ENCODE measurements around the gene ADM.

The ADM gene

GRCh38 chr11:10291801-10292638, 12.9 kb upstream of the ADM start:
- DNase-seq, result no peak

GRCh38 chr11:10293423-10294289, 11.2 kb upstream of the ADM start, which contains the start of gene SBF2:
TSS of gene SBF2 (minus strand) at chr11:10294219. CDS start at chr11:10294069, 150 bp downstream.
- peak; percentile 29 to 48 for DNase-seq

DNA sequence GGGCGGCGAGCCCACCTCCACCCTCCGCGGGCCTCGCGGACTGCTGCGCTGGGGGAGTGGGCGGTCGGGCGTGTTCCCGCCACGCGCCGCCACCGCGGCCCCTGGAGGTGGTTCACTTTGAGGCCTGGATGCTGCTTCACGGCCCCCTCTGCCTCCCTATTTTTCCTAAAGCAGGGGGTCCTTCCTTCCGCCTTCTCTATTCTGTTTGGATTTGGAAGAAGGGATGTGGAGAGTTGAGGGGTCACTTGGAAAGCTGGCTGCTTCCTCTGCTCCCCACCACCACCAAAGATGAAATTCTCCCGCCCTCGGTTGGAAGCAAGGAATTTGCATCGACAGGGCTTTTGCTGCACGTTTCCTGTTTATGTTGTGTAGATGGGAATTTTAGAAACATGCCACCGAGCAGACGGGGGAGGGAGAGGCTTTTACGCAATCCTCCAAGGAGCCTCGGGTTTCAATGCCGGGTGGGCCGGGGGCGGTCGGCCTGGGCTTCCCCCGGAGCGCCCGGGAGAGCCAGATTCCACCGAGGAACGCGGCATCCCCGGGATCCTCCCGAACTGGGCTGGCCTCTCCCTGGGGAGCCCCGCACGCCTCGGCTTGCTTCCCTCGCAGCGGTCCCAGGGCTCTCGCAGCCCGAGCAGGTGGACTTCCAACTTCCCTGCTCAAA, 10.5 kb upstream of the ADM start:
- DNase-seq, result no peak

GRCh38 chr11:10295064-10295901, 9.6 kb upstream of the ADM start:
- peak; percentile 18 to 39 for DNase-seq

GRCh38 chr11:10298342-10298741, 6.5 kb upstream of the ADM start:
- DNase-seq, result peak; percentile 47 to 61

DNA sequence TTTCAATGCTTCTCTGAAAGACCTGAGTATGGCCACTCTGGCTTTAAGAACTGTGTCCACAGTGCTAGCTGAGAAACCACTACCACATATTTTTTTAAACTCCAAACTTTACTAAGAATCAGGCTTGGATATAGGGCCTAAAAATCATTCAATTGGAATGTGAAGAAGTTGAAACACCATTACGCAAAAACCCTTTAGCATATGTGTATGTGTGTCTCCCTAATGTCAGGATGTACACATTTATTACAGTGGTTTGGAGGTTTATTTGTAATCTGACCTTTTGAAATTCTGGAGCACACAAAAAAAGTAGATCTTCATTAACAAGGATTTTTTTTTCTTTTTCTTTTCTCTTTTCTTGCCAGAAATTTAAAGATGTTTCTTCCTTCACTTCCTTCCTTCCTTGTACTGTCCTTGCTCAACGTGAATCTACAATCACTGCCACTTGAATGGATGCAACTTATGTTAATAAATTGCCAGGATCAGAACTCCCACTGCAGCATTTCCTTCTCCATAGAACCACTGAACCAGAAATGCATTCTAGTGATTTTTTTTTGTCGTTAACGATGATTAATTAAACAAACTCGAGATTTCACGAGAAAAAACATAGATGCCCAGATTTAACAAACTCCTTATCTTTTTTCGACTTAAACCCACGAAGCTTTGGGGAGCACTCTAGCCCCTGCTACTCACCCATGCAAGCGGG, 3.1 kb upstream of the ADM start:
- DNase-seq, result peak; percentile 13 to 18

- no peak for DNase-seq
Measured at GRCh38 chr11:10302359-10302743, 2.5 kb upstream of the ADM start.

- DNase-seq, result peak; percentile 41 to 49
Measured at GRCh38 chr11:10302744-10303557, 1.9 kb upstream of the ADM start.

DNA sequence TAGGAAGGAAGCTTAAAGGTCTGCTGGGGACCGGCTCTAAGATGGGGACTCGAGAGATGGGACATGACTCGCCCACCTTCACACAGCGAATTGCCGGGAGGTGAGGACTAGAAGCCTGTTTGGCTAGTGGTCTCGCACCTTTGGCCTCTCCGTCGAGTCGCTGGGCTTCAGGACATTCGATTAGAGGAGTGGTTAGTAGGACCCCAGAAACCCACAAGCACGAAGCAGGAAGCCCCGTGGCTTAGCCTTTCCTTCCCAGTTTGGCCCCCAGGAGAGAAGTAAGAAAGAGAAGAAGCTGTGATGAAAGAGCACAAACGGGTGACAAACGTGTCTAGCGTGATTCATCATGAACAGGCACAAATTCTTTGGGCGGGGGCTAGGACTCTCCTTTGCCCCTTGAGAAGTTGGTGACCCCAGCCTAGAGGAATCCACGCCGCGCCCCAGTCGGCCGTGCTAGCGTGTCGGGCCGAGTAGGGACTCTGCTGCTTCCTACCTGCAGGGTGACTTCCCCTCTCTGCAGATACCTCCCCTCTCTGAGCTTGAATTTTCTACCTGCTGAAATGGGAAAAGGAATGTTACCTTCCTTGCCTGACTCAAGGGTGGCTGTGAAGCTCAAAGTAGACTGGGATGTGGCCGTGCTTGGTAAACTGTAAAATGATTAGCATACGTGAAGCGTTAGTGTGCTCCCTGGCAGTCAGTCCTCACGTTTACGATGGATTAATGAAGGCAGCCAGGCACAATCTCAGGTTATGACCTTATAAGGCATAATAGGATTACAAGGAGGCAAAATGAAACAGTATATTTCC, 1.1 kb upstream of the ADM start:
- peak; percentile 63 to 64 for DNase-seq

DNA sequence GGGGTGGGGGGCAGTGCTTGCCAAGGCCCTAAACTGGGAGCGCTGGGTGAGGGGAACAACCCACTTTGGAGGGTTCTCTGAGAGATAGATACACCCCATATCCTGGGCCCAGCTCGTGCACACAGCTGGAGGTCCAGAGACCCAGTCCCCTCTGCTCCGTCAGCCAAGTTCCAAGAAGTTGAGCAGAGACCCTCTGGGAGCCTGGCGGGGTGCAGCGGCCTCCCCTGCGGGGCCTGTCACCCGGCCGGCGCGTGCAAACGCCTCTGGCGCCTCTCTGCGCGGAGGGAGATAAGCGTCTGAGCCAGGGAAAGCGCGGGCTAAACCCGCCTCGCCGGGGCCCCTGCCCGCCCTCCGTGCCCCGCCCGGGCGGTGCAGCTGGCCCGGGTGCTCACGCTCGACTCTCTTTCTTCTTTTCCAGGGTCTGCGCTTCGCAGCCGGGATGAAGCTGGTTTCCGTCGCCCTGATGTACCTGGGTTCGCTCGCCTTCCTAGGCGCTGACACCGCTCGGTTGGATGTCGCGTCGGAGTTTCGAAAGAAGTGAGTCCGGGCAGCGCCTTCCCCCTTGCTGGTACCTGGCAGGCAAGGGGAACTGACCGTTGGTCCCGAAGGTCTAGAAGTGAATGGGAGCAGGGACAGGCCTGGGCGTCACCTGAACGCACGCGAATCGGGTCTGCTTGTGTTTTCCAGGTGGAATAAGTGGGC, 540 bp downstream of the ADM start:
- DNase-seq, result no peak

- no peak for DNase-seq
Measured at GRCh38 chr11:10305964-10306918, 1.4 kb downstream of the ADM start.

DNA sequence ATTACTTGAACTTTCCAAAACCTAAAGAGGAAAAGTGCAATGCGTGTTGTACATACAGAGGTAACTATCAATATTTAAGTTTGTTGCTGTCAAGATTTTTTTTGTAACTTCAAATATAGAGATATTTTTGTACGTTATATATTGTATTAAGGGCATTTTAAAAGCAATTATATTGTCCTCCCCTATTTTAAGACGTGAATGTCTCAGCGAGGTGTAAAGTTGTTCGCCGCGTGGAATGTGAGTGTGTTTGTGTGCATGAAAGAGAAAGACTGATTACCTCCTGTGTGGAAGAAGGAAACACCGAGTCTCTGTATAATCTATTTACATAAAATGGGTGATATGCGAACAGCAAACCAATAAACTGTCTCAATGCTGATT, 2.1 kb downstream of the ADM start:
- no peak for DNase-seq

DNA sequence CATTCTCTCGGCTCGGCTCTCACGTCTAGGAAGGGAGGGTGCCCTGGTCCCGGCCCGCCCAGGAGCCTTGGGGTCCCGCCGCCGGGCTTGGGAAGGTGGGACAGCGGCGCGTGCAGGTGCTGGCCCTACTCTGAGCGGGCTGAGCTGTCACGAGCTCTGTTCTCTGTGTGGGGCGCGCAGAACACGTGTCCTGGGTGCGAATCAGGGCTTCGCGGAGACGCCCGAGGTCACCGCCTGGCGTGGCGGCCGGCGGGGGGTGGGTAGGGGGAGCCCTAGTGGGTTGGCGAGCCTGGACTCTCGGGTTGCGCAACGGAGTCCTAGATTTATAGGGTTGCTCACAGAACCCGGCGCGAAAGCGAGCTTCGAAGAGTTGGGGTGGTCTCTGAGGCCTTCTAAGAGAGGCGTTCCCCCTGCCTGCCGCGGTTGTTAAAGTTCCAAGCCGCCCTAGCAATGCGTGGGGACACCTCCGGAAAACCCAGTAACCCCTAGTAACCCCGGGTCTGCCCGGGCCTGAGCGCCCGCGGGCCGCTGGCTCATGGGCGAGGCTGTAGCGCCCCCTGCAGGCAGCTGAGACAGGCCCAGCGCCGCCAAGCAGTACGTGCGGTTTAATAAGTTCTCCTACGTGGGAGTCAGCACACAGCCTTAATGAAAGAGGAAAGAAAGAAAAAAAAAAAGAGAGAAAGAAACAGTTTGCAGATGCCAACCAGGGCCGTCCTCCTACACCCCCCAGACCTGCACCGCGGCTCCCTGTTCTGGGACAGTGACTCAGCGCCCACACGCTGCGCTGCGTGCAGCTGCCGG, 2.7 kb downstream of the ADM start:
- peak; percentile 67 to 73 for DNase-seq

- DNase-seq, result no peak
Measured at GRCh38 chr11:10308201-10308954, 3.5 kb downstream of the ADM start.

- no peak for DNase-seq
Measured at GRCh38 chr11:10309163-10310093, 4.6 kb downstream of the ADM start.
